H54 (cell line): Measurements from ENCODE around the gene CSRP1.
A peak's percentile ranks its signal among the peaks of the same experiment; 100 is the strongest.

Experiments used
- DNase-seq: peaks from one replicate; pipeline ENCODE4 v3.0.0; 2011; ENCODE audit warnings: low spot score, mixed read lengths; ENCODE audit not compliant: insufficient read length
- FAIRE-seq: peaks from 3 replicates; lab custom pipeline; 2011; peaks lifted over from hg19 to GRCh38; lab: Jason Lieb, UNC
- POLR2A ChIP-seq: IDR thresholded peaks from 2 replicates; pipeline ENCODE4 v1.6.1; 2011; ENCODE audit warnings: low read depth, mild to moderate bottlenecking, low read length

CSRP1 gene

GRCh38 chr1:201513498-201514243 is 6.7 kb upstream of the CSRP1 start:
- DNase-seq (no peak), FAIRE-seq (no peak)
- TF ChIP-seq POLR2A, result no peak

GRCh38 chr1:201511941-201512539 is 5.1 kb upstream of the CSRP1 start:
- TF ChIP-seq POLR2A, result no peak
- FAIRE-seq (no peak), DNase-seq (no peak)

GRCh38 chr1:201511396-201511940 is 4.5 kb upstream of the CSRP1 start:
- TF ChIP-seq POLR2A, result no peak
- FAIRE-seq (no peak), DNase-seq (no peak)

- FAIRE-seq, result no peak
- TF ChIP-seq POLR2A, result no peak
- DNase-seq, result no peak
Observed at GRCh38 chr1:201510734-201511133, 3.8 kb upstream of the CSRP1 start.

- no peak for FAIRE-seq
- DNase-seq, result no peak
- no peak for TF ChIP-seq POLR2A
Observed at GRCh38 chr1:201509601-201510374, 2.9 kb upstream of the CSRP1 start.

- FAIRE-seq (no peak), DNase-seq (no peak)
- TF ChIP-seq POLR2A, result no peak
Observed at GRCh38 chr1:201508809-201509208, 1.9 kb upstream of the CSRP1 start.

GRCh38 chr1:201507360-201507675 is 395 bp upstream of the CSRP1 start:
- FAIRE-seq (no peak), DNase-seq (no peak)
- TF ChIP-seq POLR2A, result no peak

- no peak for TF ChIP-seq POLR2A
- no peak for DNase-seq
- no peak for FAIRE-seq
Observed at GRCh38 chr1:201506092-201506491, 831 bp downstream of the CSRP1 start.

GRCh38 chr1:201505503-201505890 is 1.4 kb downstream of the CSRP1 start:
- DNase-seq, result peak; percentile 51
- no peak for FAIRE-seq
- peak; percentile 35; the same call in 1 of the 2 replicates for TF ChIP-seq POLR2A

GRCh38 chr1:201504799-201505502 is 2.0 kb downstream of the CSRP1 start:
- DNase-seq, result no peak
- FAIRE-seq, result no peak
- no peak for TF ChIP-seq POLR2A

- DNase-seq, result no peak
- no peak for FAIRE-seq
- TF ChIP-seq POLR2A, result no peak
Observed at GRCh38 chr1:201504179-201504631, 2.7 kb downstream of the CSRP1 start.

- TF ChIP-seq POLR2A, result no peak
- DNase-seq (peak; percentile 63), FAIRE-seq (no peak)
Observed at GRCh38 chr1:201503397-201504176, 3.3 kb downstream of the CSRP1 start.

- DNase-seq (no peak), FAIRE-seq (no peak)
- no peak for TF ChIP-seq POLR2A
Observed at GRCh38 chr1:201502511-201502857, 4.4 kb downstream of the CSRP1 start.
